Astrocyte (in vitro differentiated cells and primary cell): ENCODE results near the gene FHIT.

Experiments used
- CTCF ChIP-seq: IDR thresholded peaks from 2 replicates; pipeline ENCODE4 v1.5.1; 2011; ENCODE audit warnings: low read depth, mild to moderate bottlenecking, inconsistent platforms, low read length, moderate library complexity; ENCODE audit not compliant: insufficient read depth
- EZH2 ChIP-seq: IDR thresholded peaks from 2 replicates; pipeline ENCODE4 v1.6.1; 2012; ENCODE audit warnings: mild to moderate bottlenecking, low read length, inconsistent platforms; ENCODE audit not compliant: insufficient read depth

- TF ChIP-seq CTCF (no peak), EZH2 (no peak)
Measured at GRCh38 chr3:60383345-60383744, 867.9 kb downstream of the FHIT start.
